ENCODE data around the gene FXR2. TPM values are rescaled to one million over a fixed set of nuclear protein-coding genes. Genes with fewer than 3 reads are reported as not detected.

The FXR2 gene
- total and polyA plus RNA-seq, 10 donors: 17.7 to 29.3 (median 24.0) TPM

DNA sequence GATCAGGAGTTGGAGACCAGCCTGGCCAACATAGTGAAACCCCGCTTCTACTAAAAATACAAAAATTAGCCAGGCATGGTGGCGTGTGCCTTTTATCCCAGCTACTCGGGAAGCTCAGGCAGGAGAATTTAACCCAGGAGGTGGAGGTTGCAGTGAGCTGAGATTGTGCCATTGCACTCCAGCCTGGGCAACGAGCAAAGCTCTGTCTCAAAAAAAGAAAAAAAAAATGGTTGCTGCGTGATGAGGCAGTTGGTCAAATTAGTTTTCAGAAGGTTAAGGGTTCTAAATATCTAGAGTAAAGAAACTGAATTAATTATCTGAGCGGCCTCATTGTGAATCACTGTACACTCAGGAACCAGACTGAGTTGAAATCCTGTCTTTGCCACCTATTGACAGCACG, 38.7 kb downstream of the FXR2 start:
- WGBS, 5 donors: 69 to 77% (median 73%) methylated on average over 7 of the region's 7 CpGs
- H3K4me1 ChIP-seq: peaks cover 41 to 87% (median 84%) of the 10 kb centered on the region in 6 donors
- peak overlapping the region in 1 of 8 donors; percentile 94 for H3K4me3 ChIP-seq
- peaks cover 15 to 69% (median 57%) of the 10 kb centered on the region in 6 donors for H3K36me3 ChIP-seq
- no peak for DNase-seq
- intact Hi-C loops (cut with DNase I; ENCODE audit: low total_unique reads): loop anchor here (10.0 kb wide), 1 partner anchor 231 kb away; no protein-coding TSS in a partner anchor
- H3K27me3 ChIP-seq (replicated peaks in 1 of 7): no peaks in the 10 kb centered on the region
- H3K27ac ChIP-seq: peak overlapping the region in 4 of 8 donors; percentile 13 to 100 (median 98)
- no peak for TF ChIP-seq POLR2AphosphoS5 (IDR thresholded peaks at IDR 0.05)
- TF ChIP-seq, protein P1, sequence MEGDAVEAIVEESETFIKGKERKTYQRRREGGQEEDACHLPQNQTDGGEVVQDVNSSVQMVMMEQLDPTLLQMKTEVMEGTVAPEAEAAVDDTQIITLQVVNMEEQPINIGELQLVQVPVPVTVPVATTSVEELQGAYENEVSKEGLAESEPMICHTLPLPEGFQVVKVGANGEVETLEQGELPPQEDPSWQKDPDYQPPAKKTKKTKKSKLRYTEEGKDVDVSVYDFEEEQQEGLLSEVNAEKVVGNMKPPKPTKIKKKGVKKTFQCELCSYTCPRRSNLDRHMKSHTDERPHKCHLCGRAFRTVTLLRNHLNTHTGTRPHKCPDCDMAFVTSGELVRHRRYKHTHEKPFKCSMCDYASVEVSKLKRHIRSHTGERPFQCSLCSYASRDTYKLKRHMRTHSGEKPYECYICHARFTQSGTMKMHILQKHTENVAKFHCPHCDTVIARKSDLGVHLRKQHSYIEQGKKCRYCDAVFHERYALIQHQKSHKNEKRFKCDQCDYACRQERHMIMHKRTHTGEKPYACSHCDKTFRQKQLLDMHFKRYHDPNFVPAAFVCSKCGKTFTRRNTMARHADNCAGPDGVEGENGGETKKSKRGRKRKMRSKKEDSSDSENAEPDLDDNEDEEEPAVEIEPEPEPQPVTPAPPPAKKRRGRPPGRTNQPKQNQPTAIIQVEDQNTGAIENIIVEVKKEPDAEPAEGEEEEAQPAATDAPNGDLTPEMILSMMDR (IDR thresholded peaks at IDR 0.05 in 8 of 11, conservative IDR thresholded peaks at IDR 0.05 in 3 of 11): no peak
- no peak for TF ChIP-seq POLR2A (IDR thresholded peaks at IDR 0.05)
- H3K9me3 ChIP-seq: no peaks in the 10 kb centered on the region

DNA sequence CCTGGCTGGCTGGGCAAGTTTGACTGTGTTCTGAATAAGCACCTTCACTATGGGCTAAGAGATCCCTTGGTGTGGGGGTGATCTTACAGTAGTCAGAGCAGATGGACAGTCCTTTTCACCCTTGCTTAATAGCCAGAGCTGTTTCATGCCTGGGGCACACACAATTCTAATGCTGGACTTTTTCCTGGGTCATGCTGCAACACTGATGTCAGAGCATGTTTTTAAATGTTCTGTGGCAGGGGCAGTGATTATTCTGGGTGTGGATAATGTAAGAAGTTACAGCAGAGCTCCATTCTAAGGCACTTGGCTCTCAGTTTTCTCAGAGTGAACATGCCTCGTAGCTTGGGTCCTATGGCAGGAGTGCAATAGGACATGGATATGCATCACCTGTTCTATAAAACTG, 39.2 kb downstream of the FXR2 start:
- Histone ChIP-seq H3K27me3 (replicated peaks in 1 of 7) (no peaks in the 10 kb centered on the region), H3K27ac (peak overlapping the region in 5 of 8 donors; percentile 13 to 100 (median 98)), H3K36me3 (peaks cover 15 to 69% (median 62%) of the 10 kb centered on the region in 6 donors), H3K4me1 (peaks cover 40 to 85% (median 80%) of the 10 kb centered on the region in 6 donors), H3K4me3 (peak overlapping the region in 4 of 8 donors; percentile 91 to 98 (median 94)), H3K9me3 (no peaks in the 10 kb centered on the region)
- intact Hi-C loops (cut with DNase I; ENCODE audit: low total_unique reads): loop anchor here (10.0 kb wide), 1 partner anchor 231 kb away; no protein-coding TSS in a partner anchor
- WGBS, 5 donors: 53 to 94% (median 64%) methylated on average over 1 of the region's 1 CpG
- no peak for DNase-seq
- TF ChIP-seq POLR2A (IDR thresholded peaks at IDR 0.05) (no peak), POLR2AphosphoS5 (IDR thresholded peaks at IDR 0.05) (no peak)
- TF ChIP-seq, protein P1 (IDR thresholded peaks at IDR 0.05 in 8 of 11, conservative IDR thresholded peaks at IDR 0.05 in 3 of 11): no peak

DNA sequence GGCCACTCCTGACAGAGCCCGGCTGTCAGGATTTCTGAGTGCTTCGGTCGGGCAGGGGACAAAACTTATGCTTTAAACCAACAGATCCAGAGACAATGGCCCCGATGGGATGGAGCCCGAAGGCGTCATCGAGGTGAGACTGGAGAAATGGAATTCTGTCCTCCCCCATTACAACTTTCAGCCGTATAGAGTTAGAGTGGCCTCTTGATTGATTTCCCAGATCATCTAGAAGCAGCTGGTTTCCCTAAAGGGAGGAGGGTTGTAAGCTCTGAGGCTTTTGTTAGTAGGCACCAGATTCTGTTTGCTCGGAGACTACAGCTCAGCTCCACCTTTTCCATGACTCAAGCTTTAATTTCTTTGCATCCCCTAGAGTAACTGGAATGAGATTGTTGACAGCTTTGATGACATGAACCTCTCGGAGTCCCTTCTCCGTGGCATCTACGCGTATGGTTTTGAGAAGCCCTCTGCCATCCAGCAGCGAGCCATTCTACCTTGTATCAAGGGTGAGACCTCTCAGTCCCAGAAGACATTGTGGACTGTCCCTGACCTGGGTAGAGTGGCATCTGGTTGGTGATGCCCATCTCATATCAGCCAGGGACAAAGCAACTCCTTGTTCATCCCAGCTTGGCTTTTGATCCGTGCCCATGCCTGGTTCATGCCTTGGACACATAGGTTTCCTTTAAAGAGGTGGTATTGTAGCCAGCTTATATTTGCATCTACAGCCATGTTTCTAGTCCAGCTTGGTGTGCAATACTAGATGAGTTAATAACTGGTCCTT, 40.3 kb downstream of the FXR2 start:
- peak overlapping the region; percentile 91 to 100 (median 98) for H3K4me3 ChIP-seq
- intact Hi-C loops (cut with DNase I; ENCODE audit: low total_unique reads): loop anchor here (10.0 kb wide), 1 partner anchor 230 kb away; no protein-coding TSS in a partner anchor
- no peaks in the 10 kb centered on the region for H3K27me3 ChIP-seq (replicated peaks in 1 of 7)
- H3K9me3 ChIP-seq: no peaks in the 10 kb centered on the region
- H3K4me1 ChIP-seq: peaks cover 29 to 74% (median 69%) of the 10 kb centered on the region in 6 donors
- H3K36me3 ChIP-seq: peaks cover 15 to 78% (median 68%) of the 10 kb centered on the region in 6 donors
- DNase-seq: no peak
- WGBS, 5 donors: 20 to 38% (median 27%) methylated on average over 12 to 15 of the region's 15 CpGs
- TF ChIP-seq POLR2AphosphoS5 (IDR thresholded peaks at IDR 0.05): no peak
- TF ChIP-seq, protein P1 (IDR thresholded peaks at IDR 0.05 in 8 of 11, conservative IDR thresholded peaks at IDR 0.05 in 3 of 11): no peak
- H3K27ac ChIP-seq: peak overlapping the region; percentile 98 to 100 (median 99)
